Dermis microvascular lymphatic vessel endothelial cell (primary cell): ENCODE results near the gene MED16. TPM values are rescaled to one million over a fixed set of nuclear protein-coding genes. Genes with fewer than 3 reads are reported as not detected.
"Not testable (repeated sequence)": the region's sequence is repeated elsewhere in the genome, so short reads cannot be mapped to it uniquely, and the experiment has no call there.

Experiments
- DNase-seq, 2 donors: peaks; one replicate each; pipeline versions ENCODE4 v3.0.0 to v3.0.0-alpha.2; 2010; ENCODE audit warnings: low read depth in 2 of 2
- total RNA-seq: library from RNA; depleted of rRNA; stranded (reverse); fragments of >200 nt; gene quantifications from 2 replicates; pipeline ENCODE4 v1.2.1, GENCODE V29; 2014

The MED16 gene
- total RNA-seq, 1 donor from 2014 or later, result 20.2 TPM

- no peak for DNase-seq
These were observed 18.4 kb upstream of the MED16 start for GRCh38 chr19:911197-912033.

GRCh38 chr19:907183-907853 lies 14.3 kb upstream of the MED16 start:
- DNase-seq, result no peak

- no peak for DNase-seq
These were observed 13.5 kb upstream of the MED16 start for GRCh38 chr19:906480-906879.

GRCh38 chr19:904545-904944 lies 11.6 kb upstream of the MED16 start:
- no peak for DNase-seq

- DNase-seq, result no peak
These were observed 10.3 kb upstream of the MED16 start for GRCh38 chr19:903266-903797.

- DNase-seq, result no peak
These were observed 9.6 kb upstream of the MED16 start for GRCh38 chr19:902446-903226.

- DNase-seq, result no peak
These were observed 9.0 kb upstream of the MED16 start for GRCh38 chr19:902093-902370.

GRCh38 chr19:901216-902092 lies 8.5 kb upstream of the MED16 start:
- DNase-seq, result no peak

- DNase-seq, result no peak
These were observed 7.5 kb upstream of the MED16 start for GRCh38 chr19:900302-901111.

GRCh38 chr19:900043-900301 lies 7.0 kb upstream of the MED16 start:
- no peak for DNase-seq

GRCh38 chr19:899336-900042 lies 6.5 kb upstream of the MED16 start:
- DNase-seq, result no peak

- DNase-seq, result no peak
These were observed 5.7 kb upstream of the MED16 start for GRCh38 chr19:898663-899062.

GRCh38 chr19:897442-898039 lies 4.6 kb upstream of the MED16 start:
- DNase-seq, result no peak

- DNase-seq, result no peak
These were observed 4.0 kb upstream of the MED16 start for GRCh38 chr19:896999-897398.

GRCh38 chr19:896434-896833 lies 3.4 kb upstream of the MED16 start:
- DNase-seq, result no peak

GRCh38 chr19:892243-892893 lies 619 bp downstream of the MED16 start:
- DNase-seq, result no peak

GRCh38 chr19:891421-892200 lies 1.4 kb downstream of the MED16 start:
- not testable (repeated sequence) for DNase-seq

- no peak for DNase-seq
These were observed 2.2 kb downstream of the MED16 start for GRCh38 chr19:890831-891230.
